Measurements from ENCODE around the gene SENP3.

DNA sequence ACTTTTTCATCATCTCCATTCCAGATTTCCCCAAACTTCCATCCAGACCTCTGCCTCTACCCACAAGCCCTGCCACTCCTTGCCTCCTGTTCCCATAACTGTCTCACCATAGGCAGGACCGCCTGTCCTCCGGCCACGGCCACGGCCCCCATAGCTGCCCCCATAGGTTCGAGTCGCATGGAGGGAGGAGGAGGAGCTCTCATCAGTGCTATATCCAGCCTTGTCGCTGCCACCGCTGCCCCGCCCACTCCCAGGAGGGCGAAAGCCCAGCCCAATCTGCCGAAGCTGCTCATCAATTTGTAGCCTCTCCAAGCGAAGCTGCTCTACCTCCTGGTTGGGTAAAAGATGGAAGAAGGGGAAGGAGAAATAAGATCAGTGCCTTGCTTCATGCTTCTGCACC lies 31.6 kb downstream of the SENP3 start:
- TF ChIP-seq, protein P1, sequence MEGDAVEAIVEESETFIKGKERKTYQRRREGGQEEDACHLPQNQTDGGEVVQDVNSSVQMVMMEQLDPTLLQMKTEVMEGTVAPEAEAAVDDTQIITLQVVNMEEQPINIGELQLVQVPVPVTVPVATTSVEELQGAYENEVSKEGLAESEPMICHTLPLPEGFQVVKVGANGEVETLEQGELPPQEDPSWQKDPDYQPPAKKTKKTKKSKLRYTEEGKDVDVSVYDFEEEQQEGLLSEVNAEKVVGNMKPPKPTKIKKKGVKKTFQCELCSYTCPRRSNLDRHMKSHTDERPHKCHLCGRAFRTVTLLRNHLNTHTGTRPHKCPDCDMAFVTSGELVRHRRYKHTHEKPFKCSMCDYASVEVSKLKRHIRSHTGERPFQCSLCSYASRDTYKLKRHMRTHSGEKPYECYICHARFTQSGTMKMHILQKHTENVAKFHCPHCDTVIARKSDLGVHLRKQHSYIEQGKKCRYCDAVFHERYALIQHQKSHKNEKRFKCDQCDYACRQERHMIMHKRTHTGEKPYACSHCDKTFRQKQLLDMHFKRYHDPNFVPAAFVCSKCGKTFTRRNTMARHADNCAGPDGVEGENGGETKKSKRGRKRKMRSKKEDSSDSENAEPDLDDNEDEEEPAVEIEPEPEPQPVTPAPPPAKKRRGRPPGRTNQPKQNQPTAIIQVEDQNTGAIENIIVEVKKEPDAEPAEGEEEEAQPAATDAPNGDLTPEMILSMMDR (IDR thresholded peaks at IDR 0.05), result no peak
- TF ChIP-seq POLR2A (IDR thresholded peaks at IDR 0.05) (no peak), POLR2AphosphoS5 (IDR thresholded peaks at IDR 0.05) (no peak)

Data from suprapubic skin (tissue), 4 donors.